Neural progenitor cell (in vitro differentiated cells): ENCODE measurements around the gene REPS1.

Source experiments
- CTCF ChIP-seq: fragments of 200-600 bp; sonication (generic); IDR thresholded peaks from 2 replicates; pipeline ENCODE4 v1.5.1; 2017; ENCODE audit warnings: antibody characterized with exemption, mild to moderate bottlenecking
- EZH2 ChIP-seq: fragments of 200-600 bp; sonication (generic); IDR thresholded peaks from 2 replicates; pipeline ENCODE4 v1.6.1; 2017; ENCODE audit warnings: antibody characterized with exemption, mild to moderate bottlenecking, moderate library complexity
- EZH2phosphoT487 ChIP-seq: fragments of 200-600 bp; sonication (generic); IDR thresholded peaks from 2 replicates; pipeline ENCODE4 v1.6.1; 2017; ENCODE audit warnings: antibody characterized with exemption

GRCh38 chr6:138981416-138981815, 6.6 kb downstream of the REPS1 start:
- no peak for TF ChIP-seq CTCF
- no peak for TF ChIP-seq EZH2
- no peak for TF ChIP-seq EZH2phosphoT487
